Activated T-cell treated with anti-CD3 and anti-CD28 coated beads, Interleukin-2, amount 50 U/mL, for 1 hour (primary cell): ENCODE measurements around the gene ILK.

Experiments used
- DNase-seq: peaks from one replicate; pipeline ENCODE4 v3.0.0-alpha.2; 2020

ILK gene

DNA sequence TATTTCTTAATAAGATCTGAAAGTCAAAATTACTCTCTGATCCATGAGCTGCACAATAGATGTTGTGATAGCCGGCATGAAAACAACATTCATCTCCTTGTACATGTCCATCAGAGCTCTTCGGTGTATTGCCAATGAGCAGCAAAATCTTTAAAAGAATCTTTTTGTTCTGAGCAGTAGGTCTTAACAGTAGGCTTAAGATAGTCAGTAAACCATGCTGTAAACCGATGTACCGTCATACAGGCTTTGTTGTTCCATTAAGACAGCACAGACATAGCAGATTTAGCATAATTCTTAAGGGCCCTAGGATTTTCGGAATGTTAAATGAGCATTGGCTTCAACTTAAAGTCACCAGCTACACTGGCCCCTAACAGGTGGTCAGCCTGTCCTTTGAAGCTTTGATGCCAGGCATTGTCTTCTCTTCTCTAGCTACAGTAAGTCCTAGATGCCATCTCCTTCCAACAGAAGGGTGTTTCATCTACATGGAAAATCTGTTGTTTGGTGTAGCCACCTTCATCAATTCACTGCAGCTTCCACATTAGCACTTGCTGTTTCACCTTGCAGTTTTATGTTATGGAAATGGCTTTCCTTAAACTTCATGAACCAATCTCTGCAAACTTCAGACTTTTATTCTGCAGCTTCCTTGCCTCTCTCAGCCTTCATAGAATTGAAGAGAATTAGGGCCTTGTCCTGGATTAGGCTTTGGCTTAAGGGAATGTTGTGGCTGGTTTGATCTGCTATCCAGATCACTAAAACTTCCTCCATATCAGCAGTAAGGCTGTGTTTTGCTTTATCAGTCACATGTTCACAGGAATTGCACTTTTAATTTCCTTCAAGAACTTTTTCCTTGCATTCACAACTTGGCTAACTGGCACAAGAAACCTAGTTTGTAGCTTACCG, 28.5 kb upstream of the ILK start:
- DNase-seq, result no peak

- DNase-seq, result no peak
Observed at GRCh38 chr11:6576471-6577373, 26.9 kb upstream of the ILK start.

DNA sequence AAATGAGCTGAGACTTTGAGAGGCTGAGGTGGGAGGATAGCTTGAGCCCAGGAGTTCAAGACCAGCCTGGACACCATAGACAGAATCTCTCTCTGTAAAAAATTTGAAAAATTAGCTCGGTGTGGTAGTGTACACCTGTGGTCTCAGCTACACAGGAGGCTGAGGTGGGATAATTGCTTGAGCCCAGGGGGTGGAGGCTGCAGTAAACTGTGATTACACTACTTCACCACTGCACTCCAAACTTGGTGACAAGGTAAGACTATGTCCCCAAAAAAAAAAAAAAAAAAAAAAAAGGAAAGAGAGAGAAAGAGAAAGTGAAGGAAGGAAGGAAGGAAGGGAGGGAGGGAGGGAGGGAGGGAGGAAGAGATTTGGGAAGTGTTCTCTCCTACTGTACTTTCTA, 25.4 kb upstream of the ILK start:
- no peak for DNase-seq

DNA sequence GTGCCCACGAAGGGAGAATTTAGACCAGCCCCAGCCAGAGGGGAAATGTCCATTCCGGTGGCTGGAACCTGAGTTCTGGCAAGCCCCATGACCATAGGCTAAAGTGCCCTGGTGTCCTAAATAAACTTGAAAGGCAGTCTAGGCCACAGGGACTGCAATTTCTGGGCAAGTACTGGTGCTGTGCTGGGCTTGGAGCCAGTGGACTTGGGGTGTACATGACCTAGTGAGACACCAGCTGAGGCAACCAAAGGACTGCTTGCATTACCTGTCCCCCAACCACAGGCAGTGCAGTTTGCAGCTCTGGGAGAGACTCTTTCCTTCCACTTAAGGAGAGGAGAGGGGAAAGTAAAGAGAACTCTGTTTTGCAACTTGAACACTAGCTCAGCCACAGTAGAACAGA, 23.9 kb upstream of the ILK start:
- no peak for DNase-seq

DNA sequence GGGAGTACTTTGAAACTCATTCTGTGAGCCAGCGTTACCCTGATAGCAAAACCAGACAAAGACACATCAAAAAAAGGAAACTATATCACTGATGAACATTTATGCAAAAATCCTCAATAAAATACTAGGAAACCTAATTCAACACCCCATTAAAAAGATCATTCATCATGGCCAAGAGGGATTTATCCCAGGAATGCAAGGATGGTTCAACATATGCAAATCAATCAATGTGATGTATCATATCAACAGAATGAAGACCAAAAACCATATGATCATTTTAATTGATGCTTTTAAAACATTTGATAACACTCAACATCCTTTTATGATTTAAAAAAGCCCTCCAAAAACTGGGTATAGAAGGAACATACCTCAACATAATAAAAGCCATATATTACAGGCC, 20.0 kb upstream of the ILK start:
- no peak for DNase-seq

DNA sequence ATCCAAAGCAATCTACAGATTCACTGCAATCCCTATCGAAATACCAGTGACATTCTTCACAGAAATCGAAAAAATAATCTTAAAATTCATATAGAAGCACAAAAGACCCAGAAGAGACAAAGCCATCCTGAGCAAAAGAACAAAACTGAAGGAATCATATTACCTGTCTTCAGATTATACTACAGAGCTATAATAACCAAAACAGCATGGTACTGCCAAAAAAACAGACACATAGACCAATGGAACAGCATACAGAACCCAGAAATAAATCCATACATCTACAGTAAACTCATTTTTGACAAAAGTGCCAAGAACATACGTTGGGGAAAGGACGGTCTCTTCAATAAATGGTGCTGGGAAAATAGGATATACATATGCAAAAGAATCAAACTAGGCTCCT, 19.0 kb upstream of the ILK start:
- no peak for DNase-seq

GRCh38 chr11:6586434-6587359, 16.9 kb upstream of the ILK start:
- DNase-seq, result no peak

- DNase-seq, result no peak
Observed at GRCh38 chr11:6587360-6587953, 16.1 kb upstream of the ILK start.

- DNase-seq, result no peak
Observed at GRCh38 chr11:6588018-6588417, 15.6 kb upstream of the ILK start.

GRCh38 chr11:6594142-6594768, 9.3 kb upstream of the ILK start:
- DNase-seq, result no peak

- DNase-seq, result no peak
Observed at GRCh38 chr11:6596239-6596877, 7.2 kb upstream of the ILK start.

GRCh38 chr11:6598555-6598954, 5.0 kb upstream of the ILK start:
- no peak for DNase-seq

DNA sequence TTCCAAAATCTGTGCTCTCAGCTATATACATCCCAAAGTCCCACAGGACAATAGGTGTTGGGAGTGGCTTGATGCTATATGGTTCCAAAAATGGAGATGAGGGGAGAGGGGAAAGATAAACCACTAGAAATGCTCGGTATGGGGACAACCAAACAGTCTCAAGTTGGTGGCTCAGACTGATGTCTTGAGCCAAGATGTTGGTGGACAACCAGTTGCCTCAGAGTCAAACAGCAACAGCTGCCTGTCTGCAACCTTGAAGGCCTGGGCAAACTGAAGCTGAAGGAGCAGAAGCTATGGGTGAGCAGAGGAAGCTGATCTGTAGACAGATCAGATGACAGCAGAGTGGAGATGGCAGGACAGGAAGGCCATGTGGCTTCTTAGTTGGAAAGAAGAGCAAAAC, 4.1 kb upstream of the ILK start:
- DNase-seq, result no peak

DNA sequence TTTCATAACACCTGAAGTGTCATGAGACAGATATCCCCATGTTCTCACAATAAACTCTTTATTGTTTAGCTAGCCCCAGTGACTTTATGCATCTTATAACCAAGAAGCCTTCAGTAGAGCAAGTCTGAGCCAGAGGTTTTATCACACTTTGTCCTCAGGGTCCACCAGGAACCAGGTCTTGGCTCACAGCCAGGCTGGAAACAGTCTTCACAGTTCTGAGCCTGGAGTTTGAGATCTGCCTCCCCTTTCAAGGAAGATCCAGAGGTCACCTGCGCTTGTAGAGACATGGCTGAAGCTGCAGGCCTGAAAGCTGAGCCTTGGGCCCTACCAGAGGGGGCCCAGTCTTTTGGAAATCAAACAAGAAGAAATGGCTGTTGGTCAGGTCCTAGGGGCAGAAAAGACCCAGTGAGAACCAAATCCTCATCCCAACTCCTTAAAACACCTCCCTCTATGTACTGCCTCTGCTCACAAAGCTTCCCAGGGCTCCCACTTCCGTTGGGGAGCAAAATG, 3.6 kb upstream of the ILK start:
- DNase-seq, result no peak

DNA sequence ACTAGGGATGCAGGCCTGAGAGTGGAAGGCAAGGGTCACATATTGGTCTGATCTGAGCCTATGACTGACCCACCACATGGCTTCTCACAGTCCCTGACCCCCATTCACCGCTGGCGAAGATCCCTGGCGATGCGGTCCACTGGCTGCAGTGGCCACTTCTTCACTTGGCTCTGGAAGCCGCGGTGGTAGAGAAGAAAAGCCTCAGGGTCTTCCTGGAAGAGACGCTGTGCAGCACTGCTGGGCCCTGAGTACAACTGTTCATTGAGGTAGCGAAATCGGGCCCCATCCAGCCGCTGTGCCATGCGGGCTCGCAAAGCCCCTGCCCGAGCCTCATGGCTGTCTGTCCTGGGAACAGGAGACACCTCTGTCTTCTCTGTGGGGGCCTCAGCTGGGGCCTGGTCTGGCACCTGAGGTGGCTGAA, 2.5 kb upstream of the ILK start:
- no peak for DNase-seq

- no peak for DNase-seq
Observed at GRCh38 chr11:6602096-6602940, 1.3 kb upstream of the ILK start.

DNA sequence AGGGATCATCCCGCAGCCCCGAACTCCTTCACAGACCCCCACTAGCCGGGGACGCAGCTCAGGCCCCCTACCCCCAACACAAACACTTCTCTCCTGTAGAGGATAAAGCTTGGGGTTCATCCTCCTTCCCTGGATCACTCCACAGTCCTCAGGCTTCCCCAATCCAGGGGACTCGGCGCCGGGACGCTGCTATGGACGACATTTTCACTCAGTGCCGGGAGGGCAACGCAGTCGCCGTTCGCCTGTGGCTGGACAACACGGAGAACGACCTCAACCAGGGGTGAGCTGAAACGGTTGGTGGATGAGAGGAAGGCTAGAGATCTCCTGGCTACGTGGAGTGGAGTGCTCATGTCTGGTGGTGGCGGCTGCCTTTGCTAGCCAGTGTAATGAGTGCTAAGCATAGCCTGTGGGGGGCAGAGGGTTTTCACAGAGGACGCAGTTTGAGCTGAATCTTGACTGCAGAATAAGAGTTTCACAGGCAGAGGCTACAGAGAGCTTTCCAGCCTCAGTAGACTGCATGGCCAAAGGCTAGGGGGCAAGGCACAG, 580 bp downstream of the ILK start:
- DNase-seq, result peak; percentile 63

DNA sequence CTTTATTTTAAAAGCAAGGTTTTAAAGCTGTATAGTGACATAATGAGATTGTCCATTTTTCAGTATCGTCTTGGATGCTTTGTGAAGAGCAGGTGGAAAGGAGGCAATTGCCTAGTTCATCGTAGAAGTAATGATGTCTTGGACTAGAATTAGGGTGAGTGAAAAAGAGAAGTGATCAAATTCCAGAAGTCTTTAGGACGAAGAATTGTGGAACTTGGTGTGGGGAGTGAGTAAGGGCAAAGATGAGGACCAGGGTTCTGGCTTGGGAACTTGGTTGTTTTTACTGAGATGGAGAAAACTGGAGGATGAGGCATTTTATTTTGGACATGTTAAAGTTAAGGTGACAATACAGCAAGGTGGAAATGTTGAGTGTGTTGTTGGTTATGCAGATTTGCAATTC, 1.2 kb downstream of the ILK start:
- no peak for DNase-seq

- peak; percentile 48 for DNase-seq
Observed at GRCh38 chr11:6606471-6607189, 3.1 kb downstream of the ILK start.
